22Rv1 (cell line): ENCODE data around the gene GNAI3.
"Not testable (repeated sequence)": the region's sequence is repeated elsewhere in the genome, so short reads cannot be mapped to it uniquely, and the experiment has no call there.

ENCODE experiments used
- H3K27ac ChIP-seq: fragments of 450-650 bp; 2 replicates; pipeline ENCODE4 v1.5.1; 2017
- ZFX ChIP-seq: fragments of 450-650 bp; IDR thresholded peaks from 2 replicates; pipeline ENCODE4 v1.6.1; 2017; ENCODE audit warnings: antibody characterized with exemption, borderline replicate concordance
- TF ChIP-seq, protein P1 (sequence below): fragments of 450-650 bp; IDR thresholded peaks from 2 replicates; pipeline ENCODE4 v1.5.1; 2017; ENCODE audit warnings: mild to moderate bottlenecking

Gene GNAI3

DNA sequence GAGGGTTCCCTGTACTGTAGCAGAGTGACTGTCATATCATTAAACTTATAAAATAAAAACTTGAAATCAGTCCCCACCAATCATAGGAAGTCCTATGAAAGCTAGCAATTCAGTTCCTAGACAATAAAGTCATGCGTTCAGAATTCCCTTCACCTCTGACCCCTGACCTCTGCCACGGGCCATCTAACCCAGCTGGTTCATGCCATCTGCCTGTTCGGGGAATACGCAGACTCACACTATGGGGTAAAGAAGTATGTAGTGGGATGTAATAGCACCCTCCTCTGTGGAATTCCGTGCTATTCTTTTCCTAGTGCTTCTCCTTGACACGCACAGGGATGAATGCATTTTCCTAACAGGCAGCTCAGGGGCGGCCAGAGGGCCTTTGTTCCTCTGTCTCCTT, 109.6 kb downstream of the GNAI3 start:
- no peak overlapping the region for H3K27ac ChIP-seq
- TF ChIP-seq, protein P1, sequence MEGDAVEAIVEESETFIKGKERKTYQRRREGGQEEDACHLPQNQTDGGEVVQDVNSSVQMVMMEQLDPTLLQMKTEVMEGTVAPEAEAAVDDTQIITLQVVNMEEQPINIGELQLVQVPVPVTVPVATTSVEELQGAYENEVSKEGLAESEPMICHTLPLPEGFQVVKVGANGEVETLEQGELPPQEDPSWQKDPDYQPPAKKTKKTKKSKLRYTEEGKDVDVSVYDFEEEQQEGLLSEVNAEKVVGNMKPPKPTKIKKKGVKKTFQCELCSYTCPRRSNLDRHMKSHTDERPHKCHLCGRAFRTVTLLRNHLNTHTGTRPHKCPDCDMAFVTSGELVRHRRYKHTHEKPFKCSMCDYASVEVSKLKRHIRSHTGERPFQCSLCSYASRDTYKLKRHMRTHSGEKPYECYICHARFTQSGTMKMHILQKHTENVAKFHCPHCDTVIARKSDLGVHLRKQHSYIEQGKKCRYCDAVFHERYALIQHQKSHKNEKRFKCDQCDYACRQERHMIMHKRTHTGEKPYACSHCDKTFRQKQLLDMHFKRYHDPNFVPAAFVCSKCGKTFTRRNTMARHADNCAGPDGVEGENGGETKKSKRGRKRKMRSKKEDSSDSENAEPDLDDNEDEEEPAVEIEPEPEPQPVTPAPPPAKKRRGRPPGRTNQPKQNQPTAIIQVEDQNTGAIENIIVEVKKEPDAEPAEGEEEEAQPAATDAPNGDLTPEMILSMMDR, result no peak
- no peak for TF ChIP-seq ZFX

- TF ChIP-seq, protein P1, result no peak
- no peak for TF ChIP-seq ZFX
- no peak overlapping the region for H3K27ac ChIP-seq
Observed at GRCh38 chr1:109658533-109659042, 110.2 kb downstream of the GNAI3 start.

DNA sequence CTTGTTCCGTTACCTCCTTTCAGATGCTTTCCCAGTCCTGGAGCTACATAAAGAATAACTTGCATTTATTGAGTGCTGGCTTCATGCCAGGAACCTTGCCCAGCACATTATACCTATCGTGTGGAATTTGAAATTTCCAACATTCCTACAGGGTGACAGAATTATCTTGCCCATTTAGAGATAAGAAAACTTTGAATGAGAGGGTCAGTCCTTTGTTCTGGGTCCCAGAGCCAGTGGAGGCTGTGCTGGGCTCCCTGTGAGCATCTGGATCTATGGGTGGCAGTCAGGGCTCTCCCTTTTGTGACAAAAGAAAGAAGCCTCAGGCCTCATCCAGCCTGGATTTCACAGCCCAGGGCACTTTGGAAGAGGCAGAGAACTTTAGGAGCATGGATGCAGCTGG, 110.7 kb downstream of the GNAI3 start:
- no peak overlapping the region for H3K27ac ChIP-seq
- TF ChIP-seq, protein P1, result no peak
- no peak for TF ChIP-seq ZFX

DNA sequence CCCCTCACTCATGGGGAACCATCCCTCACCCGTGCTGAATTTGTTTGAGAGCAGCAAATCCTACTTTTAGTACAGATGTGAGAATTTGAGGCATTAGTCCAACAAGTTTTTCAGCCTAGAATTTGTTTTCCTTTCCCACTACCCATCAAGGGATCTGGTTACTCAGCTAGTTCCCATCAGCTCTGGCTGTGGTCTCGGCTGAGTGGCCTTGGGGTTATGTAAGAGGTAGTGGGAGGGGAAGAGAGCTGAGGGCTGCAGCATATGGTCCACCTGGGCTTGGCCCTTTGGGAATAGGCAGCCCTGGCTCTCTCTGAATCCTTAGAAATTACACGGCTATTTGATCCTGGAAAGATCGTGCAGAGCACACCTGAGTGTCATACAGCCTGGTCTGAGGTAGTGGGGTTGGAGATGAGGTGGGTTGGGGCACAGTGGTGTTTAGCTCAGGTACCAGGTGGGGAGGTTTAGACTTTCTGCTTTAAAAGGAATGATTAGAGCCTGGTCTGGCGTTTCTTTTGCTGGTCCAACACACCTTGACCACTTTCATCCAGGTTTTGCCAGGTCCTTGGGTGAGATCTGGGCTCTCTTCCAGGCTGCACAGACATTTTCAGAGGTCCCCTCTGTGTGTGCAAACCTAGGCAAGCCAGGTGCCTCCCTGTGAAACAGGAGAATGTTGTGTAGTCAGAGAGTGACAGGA, 111.7 kb downstream of the GNAI3 start:
- no peak overlapping the region for H3K27ac ChIP-seq
- TF ChIP-seq, protein P1, result no peak
- TF ChIP-seq ZFX, result no peak

- H3K27ac ChIP-seq, result not testable (repeated sequence)
Observed at GRCh38 chr1:109660691-109661026, 112.2 kb downstream of the GNAI3 start.

DNA sequence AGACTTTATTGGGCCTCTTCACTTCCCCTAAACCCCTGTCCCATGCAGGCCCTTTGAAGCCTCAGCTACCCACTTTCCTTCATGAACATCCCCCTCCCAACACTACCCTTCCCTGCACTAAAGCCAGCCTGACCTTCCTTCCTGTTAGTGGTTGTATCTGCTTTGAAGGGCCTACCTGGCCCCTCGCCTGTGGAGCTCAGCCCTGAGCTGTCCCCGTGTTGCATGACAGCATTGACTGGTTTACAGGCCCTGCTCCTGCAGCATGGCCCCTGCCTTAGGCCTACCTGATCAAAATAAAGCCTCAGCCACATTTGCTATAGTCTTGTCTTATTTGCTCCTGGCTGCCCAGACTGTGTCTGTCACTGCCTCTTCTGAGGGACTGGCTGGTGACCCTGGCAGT, 113.0 kb downstream of the GNAI3 start:
- TF ChIP-seq, protein P1, result no peak
- no peak for TF ChIP-seq ZFX
- no peak overlapping the region for H3K27ac ChIP-seq

- no peak for TF ChIP-seq ZFX
- TF ChIP-seq, protein P1, result no peak
- H3K27ac ChIP-seq, result no peak overlapping the region
Observed at GRCh38 chr1:109664671-109665070, 116.3 kb downstream of the GNAI3 start.
